ENCODE data around the gene CDKN2C.
"Not testable (repeated sequence)": the region's sequence is repeated elsewhere in the genome, so short reads cannot be mapped to it uniquely, and the experiment has no call there.

The CDKN2C gene

DNA sequence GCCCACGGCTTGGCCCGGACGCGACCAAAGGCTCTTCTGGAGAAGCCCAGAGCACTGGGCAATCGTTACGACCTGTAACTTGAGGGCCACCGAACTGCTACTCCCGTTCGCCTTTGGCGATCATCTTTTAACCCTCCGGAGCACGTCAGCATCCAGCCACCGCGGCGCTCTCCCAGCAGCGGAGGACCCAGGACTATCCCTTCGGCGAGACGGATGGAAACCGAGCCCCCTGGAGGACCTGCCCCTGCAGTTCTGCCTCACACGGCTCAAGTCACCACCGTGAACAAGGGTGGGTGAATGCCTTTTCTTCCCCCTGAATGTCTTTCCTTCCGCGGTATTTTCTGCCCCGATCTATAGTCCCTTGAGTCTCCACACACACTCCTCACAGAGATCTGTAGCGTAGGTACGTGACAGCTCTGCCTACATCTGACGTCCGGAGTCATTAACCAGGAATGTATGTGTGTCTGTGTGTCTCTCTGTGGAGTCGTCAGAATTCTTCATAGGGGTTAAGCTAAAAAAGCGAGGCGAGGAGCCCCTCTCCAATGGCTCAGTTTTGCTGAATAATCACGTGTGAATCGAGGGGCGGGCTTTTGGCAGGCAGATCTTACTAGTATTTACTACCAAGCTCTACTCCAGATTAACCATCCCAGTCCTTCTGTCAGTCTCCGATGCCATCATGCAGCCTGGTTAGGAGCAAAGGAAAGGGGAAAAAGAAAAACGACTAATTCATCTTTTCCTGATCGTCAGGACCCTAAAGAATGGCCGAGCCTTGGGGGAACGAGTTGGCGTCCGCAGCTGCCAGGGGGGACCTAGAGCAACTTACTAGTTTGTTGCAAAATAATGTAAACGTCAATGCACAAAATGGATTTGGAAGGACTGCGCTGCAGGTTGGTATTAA is at the start of gene CDKN2C:
TSS of gene CDKN2C (plus strand) at position 635 of the 898 bp plus-strand sequence. CDS start at position 759, 124 bp downstream.
- peak; percentile 59 for DNase-seq

DNA sequence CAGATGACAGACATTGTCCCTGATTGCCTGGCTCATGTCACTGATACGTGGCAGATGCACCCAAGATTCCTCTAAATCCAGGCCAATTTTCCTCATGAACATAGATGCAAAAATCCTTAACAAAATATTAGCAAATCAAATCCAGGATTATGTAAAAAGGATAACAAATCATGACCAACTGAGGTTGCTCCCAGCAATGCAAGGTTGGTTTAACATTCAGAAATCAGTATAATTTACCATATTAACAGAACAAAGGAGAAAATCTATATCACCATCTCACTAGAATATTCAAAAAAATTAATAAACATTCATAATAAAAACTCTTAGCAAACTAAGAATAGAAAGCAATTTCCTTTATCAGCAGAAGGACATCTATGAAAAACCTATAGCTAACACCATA is 49.6 kb upstream of the CDKN2C start:
- DNase-seq, result no peak

GRCh38 chr1:50921029-50921428 is 49.0 kb upstream of the CDKN2C start:
- no peak for DNase-seq

DNA sequence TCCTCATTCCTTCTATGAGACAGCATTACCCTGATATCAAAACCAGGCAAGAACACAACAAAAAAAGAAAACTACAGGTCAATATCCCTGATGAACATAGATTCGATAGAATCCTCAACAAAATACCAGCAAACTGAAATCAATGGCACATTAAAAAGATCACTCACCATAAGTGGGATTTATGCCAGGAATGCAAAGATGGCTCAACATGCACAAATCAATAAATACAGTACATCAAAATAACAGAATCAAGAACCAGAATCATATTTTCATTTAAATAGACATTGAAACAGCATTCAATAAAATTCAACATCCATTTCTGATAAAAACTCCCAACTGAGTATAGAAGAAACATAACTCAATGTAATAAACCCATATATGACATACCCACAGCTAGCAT is 46.5 kb upstream of the CDKN2C start:
- no peak for DNase-seq

DNA sequence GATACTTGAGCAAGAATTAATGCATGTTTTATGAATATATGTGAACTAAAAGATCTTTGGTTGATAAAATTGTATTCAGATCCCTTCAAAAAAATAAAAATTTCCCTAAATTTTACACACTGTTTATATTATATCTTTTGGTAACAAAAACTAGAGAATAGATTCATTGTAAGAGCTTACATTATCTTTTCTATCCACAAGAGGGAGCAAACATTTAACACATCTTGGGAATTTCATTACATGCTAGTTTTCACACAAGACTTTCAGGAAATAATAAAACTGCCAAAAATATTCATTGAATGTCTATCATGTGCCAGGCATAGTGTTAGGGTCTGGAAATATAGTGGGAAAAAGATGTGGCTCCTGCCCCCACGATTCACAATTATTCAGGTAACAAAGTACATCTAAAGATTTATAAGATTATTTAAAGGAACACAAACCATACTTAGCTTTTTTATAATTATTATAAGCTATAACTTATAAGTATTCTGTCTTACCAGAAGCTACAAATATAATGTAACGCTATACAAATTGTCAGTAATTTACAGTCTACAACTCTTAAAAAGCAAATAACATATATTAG is 40.6 kb upstream of the CDKN2C start:
- no peak for DNase-seq

GRCh38 chr1:50930193-50930592 is 39.9 kb upstream of the CDKN2C start:
- DNase-seq, result no peak

GRCh38 chr1:50930965-50931737 is 38.9 kb upstream of the CDKN2C start:
- DNase-seq, result no peak

DNA sequence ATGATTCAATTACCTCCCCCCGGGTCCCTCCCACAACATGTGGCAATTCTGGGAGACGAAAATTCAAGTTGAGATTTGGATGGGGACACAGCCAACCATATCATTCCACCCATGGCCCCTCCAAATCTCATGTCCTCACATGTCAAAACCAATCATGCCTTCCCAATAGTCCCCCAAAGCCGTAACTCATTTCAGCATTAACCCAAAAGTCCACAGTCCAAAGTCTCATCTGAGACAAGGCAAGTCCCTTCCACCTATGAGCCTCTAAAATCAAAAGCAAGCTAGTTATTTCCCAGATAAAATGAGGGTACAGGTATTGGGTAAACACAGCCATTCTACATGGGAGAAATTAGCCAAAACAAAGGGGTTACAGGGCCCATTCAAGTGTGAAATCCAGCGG is 38.0 kb upstream of the CDKN2C start:
- DNase-seq, result not testable (repeated sequence)

- not testable (repeated sequence) for DNase-seq
These were observed 36.3 kb upstream of the CDKN2C start for GRCh38 chr1:50933770-50934169.

DNA sequence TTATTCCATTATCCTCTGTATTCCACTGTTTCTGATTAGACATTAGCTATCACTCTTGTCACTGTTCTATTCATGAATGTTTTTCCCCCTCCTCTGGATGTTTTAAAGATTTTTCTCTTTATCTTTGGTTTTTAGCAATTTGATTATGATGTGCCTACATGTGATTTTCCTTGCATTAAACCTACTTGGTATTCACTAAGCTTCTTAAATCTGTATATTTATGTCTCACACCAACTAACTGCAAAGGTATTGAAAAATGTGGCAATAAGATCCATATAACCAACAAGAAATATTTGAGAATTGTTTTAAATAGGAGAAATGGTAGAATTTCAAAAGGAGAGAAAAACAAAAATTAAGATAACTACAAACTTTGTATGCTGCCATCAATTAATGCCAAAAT is 35.2 kb upstream of the CDKN2C start:
- DNase-seq, result no peak

- DNase-seq, result not testable (repeated sequence)
These were observed 34.8 kb upstream of the CDKN2C start for GRCh38 chr1:50935276-50935675.

DNA sequence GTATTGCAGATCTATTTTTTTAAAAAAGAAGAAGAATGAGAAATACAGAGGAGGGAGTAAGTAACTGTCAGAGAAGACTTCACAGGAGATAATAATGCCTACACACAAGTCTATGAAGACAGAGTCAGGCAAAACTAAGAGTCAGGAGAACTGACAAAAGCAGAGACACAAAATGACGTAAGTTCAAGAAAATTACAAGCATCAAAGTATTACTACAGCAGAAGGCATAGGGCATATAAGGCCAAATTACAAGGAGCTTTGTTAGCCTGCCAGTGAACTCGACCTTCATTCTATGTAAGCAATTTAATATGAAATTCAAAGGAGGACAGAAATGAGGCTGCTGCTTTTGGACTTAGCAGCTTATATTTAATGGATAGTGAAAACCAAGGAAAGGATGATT is 33.7 kb upstream of the CDKN2C start:
- no peak for DNase-seq

DNA sequence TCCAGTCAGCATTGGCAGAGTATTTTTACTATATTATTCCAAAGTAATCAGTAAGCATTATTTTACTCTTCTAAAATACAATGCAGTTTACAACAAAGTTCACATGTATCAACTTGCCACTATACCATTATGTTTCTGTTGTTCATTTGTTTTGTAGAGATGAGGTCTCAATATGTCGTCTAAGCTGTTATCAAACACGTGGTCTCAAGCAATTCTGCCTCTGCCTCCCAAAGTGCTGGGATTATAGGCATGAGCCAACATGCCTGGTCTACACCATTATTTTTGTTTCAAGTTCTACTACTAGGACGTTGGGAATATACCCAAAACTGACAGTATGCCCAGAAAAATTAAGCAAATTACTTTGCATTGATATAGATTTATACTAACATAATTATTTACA is 29.8 kb upstream of the CDKN2C start:
- no peak for DNase-seq

DNA sequence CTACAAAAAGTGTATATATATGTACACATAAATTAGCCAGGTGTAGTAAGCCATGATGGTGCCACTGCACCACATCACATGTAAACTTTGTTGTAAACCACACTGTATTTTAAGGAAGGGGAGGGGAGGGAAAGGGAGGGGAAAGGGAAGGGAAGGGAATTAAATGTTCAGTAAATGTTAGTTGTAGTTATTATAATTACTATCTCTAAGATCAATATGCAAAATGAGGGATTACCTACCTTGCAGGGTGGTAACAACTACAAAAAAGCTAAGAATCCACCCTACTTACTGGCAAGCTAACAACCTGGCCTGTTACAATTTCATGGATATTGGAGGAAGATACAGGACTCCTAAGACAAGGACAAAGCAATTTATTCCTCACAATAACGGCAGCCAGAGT is 27.7 kb upstream of the CDKN2C start:
- DNase-seq, result no peak

GRCh38 chr1:50949286-50949982 is 20.6 kb upstream of the CDKN2C start:
- no peak for DNase-seq

DNA sequence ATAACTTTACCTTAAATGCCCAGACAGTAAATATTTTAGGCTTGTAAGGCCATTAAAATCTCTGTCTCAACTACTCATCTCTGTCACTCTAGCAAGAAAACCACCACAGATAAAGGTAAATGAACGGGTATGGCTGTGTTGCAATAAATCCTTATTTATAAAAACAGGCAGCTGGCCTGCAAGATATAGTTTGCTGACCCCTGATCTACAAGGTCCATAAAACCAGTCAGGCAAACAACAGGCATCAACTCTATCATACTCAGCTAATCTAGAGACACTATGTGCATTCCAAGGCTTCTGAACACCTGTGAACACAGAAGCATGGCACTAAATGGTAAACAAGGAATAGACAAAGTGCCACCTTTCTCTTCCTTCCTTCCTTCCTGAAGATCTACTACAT is 19.6 kb upstream of the CDKN2C start:
- no peak for DNase-seq

GRCh38 chr1:50952566-50952965 is 17.5 kb upstream of the CDKN2C start:
- not testable (repeated sequence) for DNase-seq

GRCh38 chr1:50955116-50955515 is 14.9 kb upstream of the CDKN2C start:
- DNase-seq, result no peak

DNA sequence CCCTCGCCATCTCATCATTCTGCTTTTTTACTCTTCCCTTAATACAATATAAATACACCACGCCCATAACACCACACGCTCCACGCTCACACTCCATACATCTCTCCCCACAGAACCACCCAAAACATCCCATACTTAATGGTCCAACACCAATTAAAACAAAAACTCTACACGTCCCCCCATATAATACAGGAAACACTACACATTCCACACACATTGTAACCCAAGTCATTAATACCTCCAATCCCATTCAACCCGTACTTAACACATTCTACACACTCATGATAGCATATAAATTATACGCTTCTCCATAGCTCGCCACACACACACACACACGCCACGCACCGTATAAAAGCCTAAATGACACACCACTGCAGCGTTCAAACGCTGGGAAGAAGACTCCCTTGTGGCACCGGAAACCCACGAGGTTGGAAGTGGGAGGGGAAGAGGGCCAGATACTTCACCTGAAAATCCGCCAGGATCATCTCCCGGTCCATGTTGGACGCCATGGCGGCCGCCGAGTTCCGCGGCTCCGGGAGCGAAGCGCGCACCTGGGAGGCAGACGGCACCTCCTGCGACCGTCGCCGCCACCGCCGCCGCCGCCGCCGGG is 10.6 kb upstream of the CDKN2C start:
- no peak for DNase-seq

DNA sequence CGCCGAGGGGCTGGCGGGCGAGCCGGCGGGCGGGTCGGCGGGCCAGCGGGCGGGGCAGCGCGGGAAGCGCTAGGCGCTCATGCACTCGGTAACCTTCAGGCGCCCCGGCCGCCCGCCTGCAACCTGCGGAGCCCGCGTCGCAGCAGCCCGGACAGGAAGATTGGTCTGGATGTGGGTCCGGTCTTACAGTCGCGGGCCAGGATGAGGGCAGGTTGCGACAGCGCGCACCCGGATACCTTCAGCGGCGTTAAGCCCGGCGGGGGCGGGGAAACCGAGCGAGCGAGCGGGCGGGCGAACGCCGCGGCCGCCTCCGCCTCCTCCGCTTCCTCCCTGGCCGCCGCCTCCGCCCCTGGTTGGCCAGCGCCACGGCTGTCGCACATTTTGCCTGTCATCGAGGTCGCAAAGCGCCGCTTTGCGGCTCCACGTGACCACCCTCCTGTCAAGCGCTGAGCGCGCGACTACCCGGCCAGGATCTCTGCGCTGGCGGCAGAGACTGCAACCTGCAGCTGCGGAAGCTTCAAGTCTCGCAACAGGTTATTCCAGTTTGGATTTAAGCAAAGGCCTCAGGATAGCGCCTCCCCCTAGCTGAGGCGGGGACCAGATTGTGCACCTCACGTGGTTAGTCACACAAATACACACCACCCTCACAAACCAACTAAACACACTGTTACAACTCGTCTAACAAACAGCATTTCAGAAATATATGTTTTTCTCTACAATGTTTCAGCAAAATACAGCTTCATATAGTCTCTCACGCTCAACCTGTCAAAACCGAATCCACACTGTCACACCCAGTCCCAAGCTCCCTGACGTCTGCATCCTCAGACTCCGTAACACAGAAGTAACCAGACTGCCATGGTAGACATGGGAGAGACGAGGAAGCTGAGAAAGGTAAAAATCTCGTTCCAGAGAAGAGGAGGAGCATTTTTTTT is 9.9 kb upstream of the CDKN2C start, which contains the start of gene FAF1:
TSS of gene FAF1 (minus strand) at position 355 of the 932 bp plus-strand sequence. CDS start 456 bp downstream, outside the sequence.
- DNase-seq, result peak; percentile 93

DNA sequence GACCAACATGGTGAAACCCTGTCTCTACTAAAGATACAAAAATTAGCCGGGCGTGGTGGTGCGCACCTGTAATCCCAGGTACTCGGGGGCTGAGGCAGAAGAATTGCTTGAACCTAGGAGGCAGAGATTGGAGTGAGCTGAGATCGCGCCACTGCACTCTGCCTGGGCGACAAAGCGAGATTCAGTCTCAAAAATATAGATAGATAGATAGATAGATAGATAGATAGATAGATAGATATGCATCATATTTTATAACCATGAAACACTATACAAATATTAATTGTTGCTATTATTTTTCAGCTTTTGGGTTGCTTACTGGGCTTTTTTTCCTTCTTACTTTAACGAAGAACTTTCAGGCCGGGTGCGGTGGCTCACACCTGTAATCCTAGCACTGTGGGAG is 5.2 kb upstream of the CDKN2C start:
- DNase-seq, result no peak
